Measurements from ENCODE around the gene TNFRSF12A.
A peak's percentile ranks its signal among the peaks of the same experiment; 100 is the strongest.

Gene TNFRSF12A

GRCh38 chr16:2985462-2985861, 34.7 kb upstream of the TNFRSF12A start:
- TF ChIP-seq ZBTB21 (tag by site-specific recombination; IDR thresholded peaks at IDR 0.05) (no peak), HOXD13 (CRISPR knock-in tag; IDR thresholded peaks at IDR 0.05; ENCODE audit: borderline replicate concordance) (no peak), ZNF501 (tag by site-specific recombination; IDR thresholded peaks at IDR 0.05) (no peak)
- ChIA-PET CTCF (interaction anchor here (1.1 to 1.9 kb wide), 2 partner anchors 23 to 59 kb away, joined by 3 to 4 read pairs; no protein-coding TSS in a partner anchor), POLR2A (interaction anchor here (0.8 kb wide), 1 partner anchor 42 kb away, joined by 3 read pairs; no protein-coding TSS in a partner anchor)
- no peaks in the 10 kb centered on the region for H3K36me3 ChIP-seq (ENCODE audit: control insufficient read depth in 2 of 2, insufficient read depth in 1 of 2, low read length in 2 of 2)
- H3K4me1 ChIP-seq (ENCODE audit: control insufficient read depth, insufficient read depth, low read length): no peaks in the 10 kb centered on the region; the same call in 1 of the 2 replicates
- H3K9me3 ChIP-seq (ENCODE audit: control insufficient read depth, insufficient read depth, low read depth, low read length): no peaks in the 10 kb centered on the region
- H3K4me3 ChIP-seq (ENCODE audit: low read depth, low read length): no peak overlapping the region
- H3K27ac ChIP-seq (ENCODE audit: extremely low read depth, low read depth, low read length): no peak overlapping the region

GRCh38 chr16:2985893-2986355, 34.2 kb upstream of the TNFRSF12A start:
- Histone ChIP-seq H3K9me3 (ENCODE audit: control insufficient read depth, insufficient read depth, low read depth, low read length) (no peaks in the 10 kb centered on the region), H3K4me3 (ENCODE audit: low read depth, low read length) (no peak overlapping the region), H3K27ac (ENCODE audit: extremely low read depth, low read depth, low read length) (no peak overlapping the region), H3K36me3 (ENCODE audit: control insufficient read depth in 2 of 2, insufficient read depth in 1 of 2, low read length in 2 of 2) (no peaks in the 10 kb centered on the region), H3K4me1 (ENCODE audit: control insufficient read depth, insufficient read depth, low read length) (no peaks in the 10 kb centered on the region; the same call in 1 of the 2 replicates)
- POLR2A ChIA-PET: interaction anchor here (0.8 kb wide), 1 partner anchor 42 kb away, joined by 3 read pairs; no protein-coding TSS in a partner anchor
- TF ChIP-seq ZFHX2 (tag by site-specific recombination; conservative IDR thresholded peaks at IDR 0.05) (peak; percentile 28; the same call in 1 of the 2 replicates), ZNF830 (tag by site-specific recombination; IDR thresholded peaks at IDR 0.05; ENCODE audit: low read depth) (no peak), EGR2 (tag by site-specific recombination; IDR thresholded peaks at IDR 0.05; ENCODE audit: low read depth) (0 out of 2 replicates have a peak, but pooled peaks have one; percentile 5), HIC1 (tag by site-specific recombination; IDR thresholded peaks at IDR 0.05) (peak; percentile 29; the same call in 1 of the 2 replicates)
- CTCF ChIA-PET: interaction anchor here (0.7 to 1.9 kb wide), 2 partner anchors 59 to 142 kb away, joined by 3 to 4 read pairs; no protein-coding TSS in a partner anchor

- no peaks in the 10 kb centered on the region for H3K9me3 ChIP-seq (ENCODE audit: control insufficient read depth, insufficient read depth, low read depth, low read length)
- no peak overlapping the region for H3K27ac ChIP-seq (ENCODE audit: extremely low read depth, low read depth, low read length)
- no peaks in the 10 kb centered on the region for H3K36me3 ChIP-seq (ENCODE audit: control insufficient read depth in 2 of 2, insufficient read depth in 1 of 2, low read length in 2 of 2)
- no peak overlapping the region for H3K4me3 ChIP-seq (ENCODE audit: low read depth, low read length)
- H3K4me1 ChIP-seq (ENCODE audit: control insufficient read depth, insufficient read depth, low read length): no peaks in the 10 kb centered on the region; the same call in 1 of the 2 replicates
- ChIA-PET POLR2A (interaction anchor here (1.1 kb wide), 1 partner anchor 42 kb away, joined by 9 read pairs; no protein-coding TSS in a partner anchor), CTCF (interaction anchor here (1.0 to 1.9 kb wide), 2 partner anchors 60 kb away, joined by 4 to 7 read pairs; no protein-coding TSS in a partner anchor)
- TF ChIP-seq EGR2 (tag by site-specific recombination; IDR thresholded peaks at IDR 0.05; ENCODE audit: low read depth) (peak; percentile 87), ZNF341 (tag by site-specific recombination; IDR thresholded peaks at IDR 0.05; ENCODE audit: low read depth) (no peak), ZNF449 (tag by site-specific recombination; IDR thresholded peaks at IDR 0.05) (no peak), HIC1 (tag by site-specific recombination; IDR thresholded peaks at IDR 0.05) (peak; percentile 53; the same call in 1 of the 2 replicates), ZNF530 (tag by site-specific recombination; IDR thresholded peaks at IDR 0.05; ENCODE audit: low read depth) (no peak), REST (tag by site-specific recombination; IDR thresholded peaks at IDR 0.05) (no peak), SALL2 (tag by site-specific recombination; IDR thresholded peaks at IDR 0.05; ENCODE audit: borderline replicate concordance) (no peak), ZNF324 (tag by site-specific recombination; IDR thresholded peaks at IDR 0.05) (no peak), ZFHX2 (tag by site-specific recombination; conservative IDR thresholded peaks at IDR 0.05) (peak; percentile 90), ZNF214 (tag by site-specific recombination; IDR thresholded peaks at IDR 0.05; ENCODE audit: borderline replicate concordance) (no peak)
These were observed 33.5 kb upstream of the TNFRSF12A start for GRCh38 chr16:2986623-2987188.
